Body of pancreas (tissue), 4 donors: ENCODE data around the gene FAM151A. TPM values are rescaled to one million over a fixed set of nuclear protein-coding genes. Genes with fewer than 3 reads are reported as not detected.

Experiments used
- ATAC-seq: fragments of 150-250 bp; one replicate; pipeline ENCODE4 v1.9.1; 2016
- DNase-seq, 4 donors: peaks; one replicate each; pipeline ENCODE4 v3.0.0-alpha.2; 2019
- H3K27ac ChIP-seq, 4 donors: fragments of 200-600 bp; sonication (generic); 1 replicate in 3 of 4; 2 replicates in 1 of 4; pipeline versions ENCODE4 v1.5.1 to v1.6.1; 2016 to 2019; ENCODE audit warnings: mild to moderate bottlenecking in 1 of 4, mixed read lengths in 1 of 4, moderate library complexity in 1 of 4
- H3K27me3 ChIP-seq, 2 donors: fragments of 200-600 bp; sonication (generic); one replicate each; pipeline ENCODE4 v1.6.0; 2016; ENCODE audit warnings: mild to moderate bottlenecking in 1 of 2
- H3K36me3 ChIP-seq, 2 donors: fragments of 200-600 bp; sonication (generic); replicated peaks in 1 of 2; 2 replicates each; pipeline ENCODE4 v1.5.1; 2016; ENCODE audit warnings: low read depth in 2 of 2; ENCODE audit not compliant: insufficient read depth in 1 of 2
- H3K4me1 ChIP-seq: fragments of 200-600 bp; sonication (generic); one replicate; pipeline ENCODE4 v1.6.0; 2016
- H3K4me3 ChIP-seq, 2 donors: fragments of 200-600 bp; sonication (generic); 1 replicate in 1 of 2; 2 replicates in 1 of 2; pipeline ENCODE4 v1.5.1; 2016 to 2019
- H3K9me3 ChIP-seq, 3 donors: fragments of 200-600 bp; sonication (generic); 1 replicate in 2 of 3; 2 replicates in 1 of 3; pipeline ENCODE4 v1.5.1; 2016
- CTCF ChIP-seq, 7 experiments: fragments of 450-650 bp in 4 of 7; fragments of 200-600 bp in 3 of 7; sonication (generic) in 3 of 7; IDR thresholded peaks; one replicate each; pipeline ENCODE4 v1.5.1; 2016 to 2019; ENCODE audit warnings: antibody characterized with exemption in 7 of 7
- POLR2A ChIP-seq, 3 donors: fragments of 450-650 bp; IDR thresholded peaks; one replicate each; pipeline ENCODE4 v1.6.1; 2016; ENCODE audit warnings: antibody characterized with exemption in 3 of 3, mild to moderate bottlenecking in 2 of 3
- WGBS, 2 donors: methylation state at CpG; one replicate each; pipeline ENCODE4 v1.1.5; 2017; 5-methylcytosine and 5-hydroxymethylcytosine counted together
- intact Hi-C: fragments of 100-400 bp; cut with DNase I; formaldehyde crosslinking; loops from one replicate; pipeline ENCODE4 v1.15.1; 2023
- total RNA-seq, 2 donors: library from RNA; depleted of rRNA; stranded (reverse); fragments of >200 nt; gene quantifications; one replicate each; pipeline ENCODE4 v1.1.0, GENCODE V29; 2016

FAM151A gene
- total RNA-seq, 2 donors from 2014 or later: not detected

GRCh38 chr1:54584575-54584974, 38.8 kb downstream of the FAM151A start:
- TF ChIP-seq POLR2A (IDR thresholded peaks at IDR 0.05) (no peak), CTCF (IDR thresholded peaks at IDR 0.05) (no peak)
- no peak for ATAC-seq
- no peaks in the 10 kb centered on the region for H3K36me3 ChIP-seq
- no peaks in the 10 kb centered on the region for H3K27me3 ChIP-seq
- no peak for DNase-seq
- H3K4me1 ChIP-seq: peaks cover 23% of the 10 kb centered on the region
- intact Hi-C loops: no loop called here
- WGBS, 2 donors: 95 to 96% methylated on average over 5 to 8 of the region's 17 CpGs
- H3K4me3 ChIP-seq: no peak overlapping the region
- H3K27ac ChIP-seq: no peak overlapping the region
- H3K9me3 ChIP-seq: no peaks in the 10 kb centered on the region

GRCh38 chr1:54583871-54584270, 39.5 kb downstream of the FAM151A start:
- no peaks in the 10 kb centered on the region for H3K9me3 ChIP-seq
- H3K27ac ChIP-seq: no peak overlapping the region
- ATAC-seq: no peak
- intact Hi-C loops: no loop called here
- TF ChIP-seq POLR2A (IDR thresholded peaks at IDR 0.05) (no peak), CTCF (IDR thresholded peaks at IDR 0.05) (no peak)
- H3K4me3 ChIP-seq: no peak overlapping the region
- peaks cover 23% of the 10 kb centered on the region for H3K4me1 ChIP-seq
- H3K27me3 ChIP-seq: no peaks in the 10 kb centered on the region
- no peaks in the 10 kb centered on the region for H3K36me3 ChIP-seq
- WGBS, 2 donors: 100% methylated on average over 2 of the region's 2 CpGs; no CpG with 5 or more reads in 1 of the 2 donors
- DNase-seq: no peak

GRCh38 chr1:54583307-54583686, 40.0 kb downstream of the FAM151A start:
- H3K27ac ChIP-seq: no peak overlapping the region
- intact Hi-C loops: no loop called here
- WGBS, 2 donors: 94 to 100% methylated on average over 1 to 3 of the region's 3 CpGs
- no peak for DNase-seq
- peaks cover 23% of the 10 kb centered on the region for H3K4me1 ChIP-seq
- ATAC-seq: no peak
- H3K4me3 ChIP-seq: no peak overlapping the region
- H3K36me3 ChIP-seq: no peaks in the 10 kb centered on the region
- no peaks in the 10 kb centered on the region for H3K9me3 ChIP-seq
- TF ChIP-seq POLR2A (IDR thresholded peaks at IDR 0.05) (no peak), CTCF (IDR thresholded peaks at IDR 0.05) (no peak)
- H3K27me3 ChIP-seq: no peaks in the 10 kb centered on the region

GRCh38 chr1:54582566-54583306, 40.6 kb downstream of the FAM151A start:
- H3K27ac ChIP-seq: peak overlapping the region in 3 of 4 donors; percentile 82 to 99 (median 96)
- 87 to 90% methylated on average over 19 of the region's 19 CpGs for WGBS, 2 donors
- no peak for ATAC-seq
- H3K4me1 ChIP-seq: peaks cover 29% of the 10 kb centered on the region
- H3K36me3 ChIP-seq: no peaks in the 10 kb centered on the region
- H3K4me3 ChIP-seq: no peak overlapping the region
- no peaks in the 10 kb centered on the region for H3K27me3 ChIP-seq
- DNase-seq: peak; percentile 27 to 65 (median 58)
- H3K9me3 ChIP-seq: no peaks in the 10 kb centered on the region
- TF ChIP-seq POLR2A (IDR thresholded peaks at IDR 0.05): no peak
- intact Hi-C loops: no loop called here

GRCh38 chr1:54581621-54582035, 41.7 kb downstream of the FAM151A start:
- ATAC-seq: peak; percentile 98
- H3K4me3 ChIP-seq: no peak overlapping the region
- 17% methylated on average over 5 of the region's 5 CpGs; no CpG with 5 or more reads in 1 of the 2 donors for WGBS, 2 donors
- H3K36me3 ChIP-seq: no peaks in the 10 kb centered on the region
- peak overlapping the region; percentile 82 to 99 (median 96) for H3K27ac ChIP-seq
- intact Hi-C loops: no loop called here
- H3K27me3 ChIP-seq: no peaks in the 10 kb centered on the region
- peaks cover 30% of the 10 kb centered on the region for H3K4me1 ChIP-seq
- TF ChIP-seq POLR2A (IDR thresholded peaks at IDR 0.05) (peak; percentile 48 to 89 (median 86)), CTCF (IDR thresholded peaks at IDR 0.05) (peak in 1 of 7 experiments; percentile 14)
- no peaks in the 10 kb centered on the region for H3K9me3 ChIP-seq
- DNase-seq: peak; percentile 98 to 100 (median 98)
